H7 (cell line): ENCODE data around the gene PRUNE2. TPM values are rescaled to one million over a fixed set of nuclear protein-coding genes. Genes with fewer than 3 reads are reported as not detected.

Source experiments
- DNase-seq: peaks from one replicate; pipeline ENCODE4 v3.0.0; 2012
- H3K27me3 ChIP-seq: 2 replicates; pipeline ENCODE4 v1.6.0; 2011; ENCODE audit warnings: mild to moderate bottlenecking, low read length; ENCODE audit not compliant: control insufficient read depth, insufficient read depth
- H3K36me3 ChIP-seq: replicated peaks from 2 replicates; pipeline ENCODE4 v1.5.1; 2011; ENCODE audit warnings: low read length; ENCODE audit not compliant: control insufficient read depth, insufficient read depth
- H3K4me3 ChIP-seq: 2 replicates; pipeline ENCODE4 v1.5.1; 2011; ENCODE audit warnings: low read depth, mild to moderate bottlenecking, control low read depth, low read length, moderate library complexity; ENCODE audit not compliant: insufficient read depth
- total RNA-seq: library from RNA; depleted of rRNA; stranded (reverse); fragments of >200 nt; shearing (Covaris generic); gene quantifications from 2 replicates; pipeline ENCODE4 v1.2.3, GENCODE V29; 2014

Gene PRUNE2
- total RNA-seq, 1 experiment from 2014 or later: 1.7 TPM

DNA sequence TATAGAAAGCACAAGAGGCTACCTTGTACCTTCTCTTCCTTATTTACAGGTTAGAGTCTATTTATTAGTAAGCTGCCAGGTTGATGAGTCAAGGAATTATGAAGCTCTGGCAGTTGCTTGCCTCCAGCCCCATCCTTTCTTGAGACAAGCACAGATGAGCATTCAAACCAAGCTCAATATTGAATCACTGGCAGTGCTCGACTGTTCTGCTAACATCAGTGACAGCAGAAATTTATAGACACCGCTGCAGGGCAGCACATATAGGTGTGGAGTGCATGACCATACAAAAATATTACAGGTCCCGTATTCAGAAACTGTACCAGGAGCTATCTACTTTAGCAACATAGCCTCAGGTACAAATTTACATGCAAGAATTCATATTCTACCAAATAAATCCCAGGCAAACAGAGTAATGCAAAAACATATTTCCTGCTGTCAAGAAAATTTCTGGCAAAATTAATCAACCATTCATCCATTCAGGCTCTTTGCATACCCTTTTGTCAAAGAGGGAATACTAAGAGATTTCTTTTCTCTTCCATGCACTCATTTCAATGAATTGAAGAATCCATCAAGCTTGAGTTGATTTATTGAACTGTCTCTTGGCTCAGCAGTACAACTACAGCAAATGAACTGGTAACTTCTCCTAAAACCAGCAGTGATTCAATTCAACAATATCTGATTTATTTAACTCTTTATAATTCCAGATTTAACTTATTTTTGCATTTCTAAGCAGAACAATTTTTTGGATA is 168.6 kb downstream of the PRUNE2 start:
- no peaks in the 10 kb centered on the region; the same call in 1 of the 2 replicates for H3K36me3 ChIP-seq
- no peaks in the 10 kb centered on the region for H3K27me3 ChIP-seq
- no peak overlapping the region for H3K4me3 ChIP-seq
- no peak for DNase-seq

DNA sequence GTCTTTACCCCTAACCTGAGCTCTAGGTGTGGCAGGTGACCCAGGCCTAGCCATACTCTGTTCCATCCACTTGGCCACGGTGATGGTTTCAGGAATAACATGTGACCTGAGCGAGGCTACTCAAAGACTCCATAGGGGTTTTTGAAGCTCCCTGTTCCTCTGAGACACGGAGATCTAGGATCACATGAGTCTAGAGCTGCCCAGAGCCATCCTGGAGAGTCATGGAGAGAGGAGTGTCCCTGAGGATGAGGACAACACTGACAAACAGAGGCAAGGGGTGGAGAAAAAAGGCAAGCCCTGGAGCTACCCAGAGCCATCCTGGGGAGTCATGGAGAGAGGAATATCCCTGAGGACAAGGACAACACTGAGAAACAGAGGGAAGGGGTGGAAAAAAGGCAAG is 171.2 kb downstream of the PRUNE2 start:
- Histone ChIP-seq H3K27me3 (no peaks in the 10 kb centered on the region), H3K4me3 (no peak overlapping the region), H3K36me3 (no peaks in the 10 kb centered on the region)
- no peak for DNase-seq

DNA sequence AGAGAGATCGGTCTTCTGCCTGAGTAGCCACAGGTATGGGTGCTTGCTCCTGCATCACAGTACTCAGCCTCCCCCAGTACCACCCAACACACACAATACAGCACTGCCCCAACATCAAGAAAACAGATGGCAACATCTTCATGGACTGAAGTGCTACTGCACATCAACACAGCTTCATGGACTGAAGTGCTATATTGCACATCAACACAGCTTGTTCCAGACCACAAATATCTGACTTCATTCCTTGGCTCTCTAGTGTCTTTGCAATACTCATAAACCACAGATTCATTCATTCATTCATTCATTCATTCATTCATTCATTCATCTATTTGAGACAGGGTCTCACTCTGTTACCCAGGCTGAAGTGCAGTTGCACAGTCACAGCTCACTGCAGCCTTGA is 172.8 kb downstream of the PRUNE2 start:
- no peak for DNase-seq
- H3K4me3 ChIP-seq: no peak overlapping the region
- H3K27me3 ChIP-seq: no peaks in the 10 kb centered on the region
- H3K36me3 ChIP-seq: no peaks in the 10 kb centered on the region

DNA sequence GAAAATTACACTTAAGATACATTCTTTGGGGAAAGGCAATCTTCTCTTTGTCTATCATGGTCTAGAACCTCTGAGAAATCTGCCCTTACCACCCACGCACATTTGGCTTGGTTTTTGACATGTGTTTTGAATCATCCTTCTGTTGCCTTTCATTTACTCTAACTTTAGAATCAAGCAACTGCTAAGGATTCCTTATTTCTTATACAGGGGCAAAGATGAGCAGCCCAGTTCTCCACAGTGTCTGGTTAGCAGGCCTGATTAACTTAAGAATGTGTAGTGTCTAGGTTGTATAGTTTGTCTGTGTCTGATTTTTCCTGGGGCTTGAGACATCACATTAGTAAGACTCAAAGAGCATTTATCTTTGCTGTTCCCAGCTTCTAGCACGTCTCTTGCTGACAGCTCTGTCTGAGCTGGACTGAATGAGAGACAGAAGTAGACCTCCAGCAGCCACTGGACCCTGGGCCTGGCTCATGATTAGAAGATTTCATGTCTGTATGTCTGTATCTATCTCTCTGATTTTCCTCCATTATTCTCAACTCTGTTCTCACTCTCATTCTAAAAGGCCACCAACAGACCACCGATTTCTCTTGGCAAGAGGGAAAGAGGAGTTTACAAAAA is 173.5 kb downstream of the PRUNE2 start:
- H3K36me3 ChIP-seq: no peaks in the 10 kb centered on the region
- no peak for DNase-seq
- H3K4me3 ChIP-seq: no peak overlapping the region
- H3K27me3 ChIP-seq: no peaks in the 10 kb centered on the region

DNA sequence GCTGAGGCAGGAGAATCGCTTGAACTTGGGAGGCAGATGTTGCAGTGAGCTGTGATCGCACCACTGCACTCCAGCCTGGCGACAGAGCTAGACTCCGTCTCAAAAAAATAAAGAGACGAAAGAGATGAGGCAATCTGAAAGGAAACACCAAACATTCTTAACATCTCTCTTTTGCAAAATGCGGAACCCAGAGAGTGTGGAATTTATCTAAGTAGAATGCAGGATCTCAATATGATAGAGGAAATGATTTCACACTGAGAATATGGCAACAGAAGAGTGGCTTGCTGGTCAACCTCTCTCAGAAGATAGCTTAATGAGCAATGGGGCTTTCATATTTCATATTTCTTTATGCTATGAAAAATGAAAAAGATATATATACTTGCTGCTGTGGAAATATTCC is 175.1 kb downstream of the PRUNE2 start:
- Histone ChIP-seq H3K27me3 (no peaks in the 10 kb centered on the region), H3K4me3 (no peak overlapping the region), H3K36me3 (no peaks in the 10 kb centered on the region)
- DNase-seq: no peak

DNA sequence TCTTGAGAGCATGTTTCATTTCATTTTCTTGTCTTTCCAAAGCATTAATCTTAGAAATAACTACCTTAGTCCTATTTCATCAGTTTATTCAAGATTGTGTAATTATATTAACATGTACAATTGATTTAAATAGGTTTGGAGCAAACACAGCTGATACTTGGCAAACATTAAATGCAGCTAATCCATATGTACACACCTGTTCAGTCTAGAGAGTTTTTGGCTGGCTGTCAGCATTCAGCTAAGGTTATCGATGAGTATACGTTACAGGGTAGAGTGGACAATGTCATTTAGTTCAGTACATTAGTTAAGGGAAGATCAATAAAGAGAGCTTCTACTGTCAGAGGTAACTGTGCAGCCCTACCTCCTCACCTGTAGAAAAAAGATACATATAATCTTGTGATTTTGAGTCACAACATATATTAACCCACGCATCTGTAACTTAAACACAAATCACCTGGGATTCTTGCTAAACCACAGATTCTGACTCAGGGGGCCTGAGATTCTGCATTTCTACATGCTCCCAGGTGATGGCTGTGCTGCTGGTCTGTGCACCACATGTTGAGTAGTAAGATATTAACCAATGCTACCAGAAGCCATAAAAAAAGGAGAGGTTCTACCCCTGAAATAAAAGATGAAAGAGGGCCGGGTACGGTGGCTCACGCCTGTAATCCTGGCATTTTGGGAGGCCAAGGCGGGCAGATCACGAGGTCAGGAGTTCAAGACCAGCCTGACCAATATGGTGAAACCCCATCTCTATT is 175.8 kb downstream of the PRUNE2 start:
- no peaks in the 10 kb centered on the region for H3K27me3 ChIP-seq
- no peaks in the 10 kb centered on the region for H3K36me3 ChIP-seq
- DNase-seq: no peak
- H3K4me3 ChIP-seq: no peak overlapping the region

DNA sequence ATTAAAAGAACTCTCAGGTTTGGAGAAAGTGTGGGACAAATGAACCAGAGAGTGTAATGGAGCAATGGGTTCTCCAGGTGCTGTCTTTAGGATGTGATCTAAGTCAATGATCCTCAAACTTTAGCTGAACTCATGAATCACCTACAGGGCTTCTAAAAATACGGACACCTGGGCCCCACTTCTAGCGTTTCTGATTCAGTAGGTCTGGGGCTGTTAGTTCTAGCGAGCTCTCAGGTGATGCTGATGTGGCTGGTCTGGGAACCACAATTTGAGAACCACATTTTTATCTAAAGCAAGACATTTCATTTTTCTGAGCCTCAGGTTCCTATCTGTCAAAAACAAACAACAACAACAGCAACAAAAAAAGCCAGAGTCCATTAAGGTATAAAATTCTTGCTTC is 176.8 kb downstream of the PRUNE2 start:
- Histone ChIP-seq H3K27me3 (no peaks in the 10 kb centered on the region), H3K36me3 (no peaks in the 10 kb centered on the region), H3K4me3 (no peak overlapping the region)
- DNase-seq: no peak

DNA sequence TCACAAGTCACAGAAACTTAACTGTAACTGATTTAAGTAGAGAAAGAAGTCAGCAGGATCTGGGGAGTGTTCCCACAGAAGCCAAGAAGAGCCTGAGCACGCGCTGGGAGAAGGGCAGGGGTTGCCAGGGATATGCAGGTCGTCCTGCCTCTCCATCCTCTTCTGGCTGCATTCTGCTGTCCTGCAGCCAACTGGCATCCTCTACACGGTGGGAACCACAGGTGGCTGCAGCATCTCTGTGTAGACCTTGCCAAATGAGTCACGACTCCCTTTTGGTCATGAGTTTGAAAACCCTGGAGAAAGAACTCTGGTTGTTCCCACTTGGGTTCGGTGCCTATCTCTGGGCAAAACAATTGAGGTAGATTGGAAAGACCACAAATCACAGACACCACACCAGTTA is 180.0 kb downstream of the PRUNE2 start:
- no peak overlapping the region for H3K4me3 ChIP-seq
- no peak for DNase-seq
- H3K36me3 ChIP-seq: no peaks in the 10 kb centered on the region
- H3K27me3 ChIP-seq: no peaks in the 10 kb centered on the region

DNA sequence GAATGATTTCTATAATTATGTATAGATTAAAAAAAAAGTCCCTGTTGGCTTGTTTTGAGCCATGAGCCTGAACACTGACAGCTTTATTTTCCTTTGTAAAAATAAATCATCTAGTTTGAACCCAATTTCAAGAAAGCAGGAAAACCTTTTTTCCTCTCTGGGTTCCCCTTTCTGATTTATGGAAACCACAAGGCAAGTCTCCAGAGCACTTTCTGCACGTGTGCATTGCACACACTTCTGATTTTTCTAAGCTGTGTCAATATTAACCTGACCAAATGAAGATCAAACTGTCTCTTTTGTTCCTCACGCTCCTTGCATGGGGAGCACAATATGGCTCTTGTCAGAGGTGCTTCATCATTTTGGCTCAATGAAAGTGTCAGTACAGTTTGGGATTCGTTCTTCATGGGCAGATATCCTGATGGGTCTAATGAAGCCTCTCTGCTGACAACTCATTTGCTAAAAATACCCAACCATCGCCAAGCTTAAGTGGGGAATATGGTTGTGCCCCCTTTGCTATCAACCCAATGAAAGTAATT is 180.8 kb downstream of the PRUNE2 start:
- Histone ChIP-seq H3K27me3 (no peaks in the 10 kb centered on the region), H3K4me3 (no peak overlapping the region), H3K36me3 (no peaks in the 10 kb centered on the region)
- no peak for DNase-seq

DNA sequence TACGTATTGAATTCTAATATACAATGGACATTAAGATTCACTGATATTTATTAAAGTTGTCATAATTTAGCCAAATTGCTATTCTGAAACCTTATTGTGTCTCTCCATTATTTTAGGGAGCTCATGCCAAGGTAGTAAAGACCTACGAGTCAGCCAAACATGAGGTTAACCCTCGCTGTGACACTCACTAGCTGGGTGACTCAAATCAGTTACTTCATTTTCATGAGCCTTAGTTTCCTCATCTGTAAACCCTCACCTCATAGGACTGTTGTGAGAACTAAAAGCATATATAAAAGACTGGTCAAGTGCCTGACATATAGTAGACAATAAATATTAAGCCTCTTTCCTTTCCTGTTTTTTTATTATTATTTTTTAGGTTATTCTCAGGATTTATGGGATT is 185.7 kb downstream of the PRUNE2 start:
- DNase-seq: no peak

DNA sequence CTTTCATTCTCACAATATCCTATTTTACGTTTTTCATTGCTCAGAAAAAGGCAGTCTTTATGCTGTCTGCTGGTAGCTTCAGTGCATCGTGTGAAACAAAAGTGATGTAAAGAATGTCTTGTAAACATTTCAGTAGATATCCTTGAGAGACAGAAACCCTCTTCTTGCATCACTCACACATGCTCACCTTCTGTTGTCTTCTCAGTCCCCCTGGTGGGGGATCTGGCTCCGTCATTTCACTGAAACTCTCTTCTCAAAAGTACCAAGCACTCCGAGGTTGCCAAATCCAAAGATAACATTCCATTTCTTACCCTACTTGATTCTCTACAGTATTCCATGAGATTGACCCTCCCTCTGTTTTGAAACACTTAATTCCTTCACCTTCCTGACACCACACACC is 187.7 kb downstream of the PRUNE2 start:
- Histone ChIP-seq H3K27me3 (no peaks in the 10 kb centered on the region), H3K4me3 (no peak overlapping the region), H3K36me3 (no peaks in the 10 kb centered on the region)
- peak; percentile 66 for DNase-seq

More for the DNA sequence above, 185.7 kb downstream of the PRUNE2 start:
- H3K27me3 ChIP-seq: no peaks in the 10 kb centered on the region
- H3K4me3 ChIP-seq: no peak overlapping the region
- H3K36me3 ChIP-seq: no peaks in the 10 kb centered on the region

DNA sequence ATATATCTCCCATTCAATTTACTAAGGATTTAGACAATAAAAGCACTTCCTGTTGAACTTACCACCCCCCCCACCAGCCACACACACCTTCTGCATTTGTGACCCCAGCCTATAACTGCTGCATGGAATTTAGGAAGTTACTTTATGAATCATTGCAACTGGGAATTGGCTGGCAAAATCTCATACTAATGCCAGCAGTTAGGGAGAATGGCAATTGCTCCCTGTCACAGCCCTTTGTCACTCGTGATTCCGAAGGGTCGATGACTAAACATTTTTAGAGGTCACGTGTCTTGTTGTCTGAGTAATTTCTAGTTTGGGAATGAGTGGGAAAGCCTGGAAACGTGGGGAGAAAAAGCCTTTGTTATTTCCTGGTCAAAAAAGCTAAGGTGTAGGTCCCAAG is 188.3 kb downstream of the PRUNE2 start:
- H3K4me3 ChIP-seq: no peak overlapping the region
- DNase-seq: no peak
- H3K36me3 ChIP-seq: no peaks in the 10 kb centered on the region

DNA sequence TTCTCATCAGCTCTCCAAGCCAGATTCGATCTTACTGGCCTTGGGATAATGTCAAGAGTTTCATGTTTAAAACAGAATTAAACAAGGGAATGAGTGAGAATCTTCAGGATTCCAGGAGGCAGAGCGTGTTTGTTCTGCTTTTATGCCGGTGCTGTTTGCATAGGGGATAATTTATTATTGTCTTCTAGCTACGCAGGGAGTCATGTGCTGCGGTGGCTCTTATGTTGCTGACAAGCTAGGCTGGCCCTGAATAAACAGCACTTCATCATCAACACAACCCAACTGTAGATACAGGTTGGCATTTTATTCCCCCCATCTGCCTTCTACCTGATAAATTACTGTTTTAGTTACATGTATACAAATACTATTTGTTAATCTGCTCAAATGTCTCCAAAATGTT is 188.7 kb downstream of the PRUNE2 start:
- no peaks in the 10 kb centered on the region for H3K36me3 ChIP-seq
- no peak for DNase-seq
- no peak overlapping the region for H3K4me3 ChIP-seq
- no peaks in the 10 kb centered on the region for H3K27me3 ChIP-seq

More for the DNA sequence above, 188.3 kb downstream of the PRUNE2 start:
- H3K27me3 ChIP-seq: no peaks in the 10 kb centered on the region

DNA sequence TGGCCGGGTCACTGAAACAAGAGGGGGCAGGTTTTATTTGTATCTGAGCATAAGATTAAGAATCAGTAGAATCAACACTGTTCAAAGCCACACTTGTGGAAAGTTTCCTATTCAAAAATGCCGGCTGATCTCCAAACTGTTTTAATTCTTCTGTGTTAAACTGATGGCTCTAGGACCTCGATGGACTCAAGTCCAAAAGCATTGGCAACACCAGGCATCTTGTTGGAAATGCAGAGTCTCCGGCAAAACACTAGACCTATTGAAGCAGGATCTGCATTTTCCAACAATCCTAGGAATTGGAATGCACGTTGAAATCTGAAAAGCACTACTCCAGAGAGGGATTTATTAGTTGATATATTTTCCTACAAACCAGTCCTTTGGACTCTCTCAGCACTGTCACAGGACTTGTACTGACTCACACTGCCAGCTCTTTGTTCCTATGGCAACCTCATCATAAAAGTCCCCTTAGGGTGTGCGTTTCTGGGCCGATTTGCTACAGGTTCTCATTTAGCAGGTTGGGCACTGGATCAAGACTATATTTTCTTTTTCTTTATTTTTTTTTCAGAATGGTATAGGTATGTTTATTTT is 189.7 kb downstream of the PRUNE2 start:
- Histone ChIP-seq H3K36me3 (no peaks in the 10 kb centered on the region), H3K27me3 (no peaks in the 10 kb centered on the region), H3K4me3 (no peak overlapping the region)
- no peak for DNase-seq
